OCI-LY3 (cell line): Measurements from ENCODE around the gene POLDIP2.

ENCODE experiments used
- H2AFZ ChIP-seq: fragments of 200-600, 300-600 bp; shearing (Covaris generic); 2 replicates; pipeline ENCODE4 v1.6.0; 2014; ENCODE audit warnings: antibody characterized with exemption, low read depth, low read length
- H3K27ac ChIP-seq: fragments of 200-600, 300-600 bp; sonication (generic); 2 replicates; pipeline ENCODE4 v1.5.1; 2014; ENCODE audit warnings: mild to moderate bottlenecking, low read length, moderate library complexity, mixed read lengths
- H3K27me3 ChIP-seq: fragments of 200-600, 300-600 bp; sonication (generic); 2 replicates; pipeline ENCODE4 v1.6.1; 2014; ENCODE audit warnings: low read depth, low read length, mixed read lengths
- H3K36me3 ChIP-seq: fragments of 200-600, 300-600 bp; sonication (generic); replicated peaks from 2 replicates; pipeline ENCODE3; 2014; ENCODE audit warnings: low read depth, low read length, mixed read lengths
- H3K4me1 ChIP-seq: fragments of 300-600, 200-600 bp; sonication (generic); 2 replicates; pipeline ENCODE4 v1.6.1; 2014; ENCODE audit warnings: low read length, mixed read lengths
- H3K4me2 ChIP-seq: fragments of 200-600, 300-600 bp; sonication (generic); 2 replicates; pipeline ENCODE4 v1.6.1; 2014; ENCODE audit warnings: low read length, mixed read lengths
- H3K4me3 ChIP-seq: fragments of 300-600, 200-600 bp; sonication (generic); 2 replicates; pipeline ENCODE4 v1.5.1; 2014; ENCODE audit warnings: antibody characterized with exemption, mild to moderate bottlenecking, low read length, moderate library complexity
- H3K79me2 ChIP-seq: fragments of 300-600, 200-600 bp; shearing (Covaris generic); 2 replicates; pipeline ENCODE4 v1.6.1; 2014; ENCODE audit warnings: mild to moderate bottlenecking, low read length, mixed read lengths
- H3K9ac ChIP-seq: fragments of 300-600, 200-600 bp; shearing (Covaris generic); 2 replicates; pipeline ENCODE4 v1.6.0; 2014; ENCODE audit warnings: mild to moderate bottlenecking, low read length, moderate library complexity
- H3K9me3 ChIP-seq: fragments of 200-600, 300-600 bp; shearing (Covaris generic); 2 replicates; pipeline ENCODE4 v1.6.1; 2014; ENCODE audit warnings: low read length, mixed read lengths; ENCODE audit not compliant: insufficient read depth
- H4K20me1 ChIP-seq: fragments of 200-600, 300-600 bp; sonication (generic); 2 replicates; pipeline ENCODE4 v1.6.1; 2016; ENCODE audit warnings: low read length, mixed read lengths; ENCODE audit not compliant: insufficient read depth
- EZH2phosphoT487 ChIP-seq: fragments of 200-600 bp; shearing (Covaris generic); IDR thresholded peaks from 2 replicates; pipeline ENCODE4 v1.6.1; 2018; ENCODE audit warnings: antibody characterized with exemption, mixed run types, low read depth
- TF ChIP-seq, protein P1 (sequence below): fragments of 200-600, 300-600 bp; sonication (generic); IDR thresholded peaks from 2 replicates; pipeline ENCODE4 v1.5.1; 2014; ENCODE audit warnings: antibody characterized with exemption, low read length, low read depth

Gene POLDIP2

DNA sequence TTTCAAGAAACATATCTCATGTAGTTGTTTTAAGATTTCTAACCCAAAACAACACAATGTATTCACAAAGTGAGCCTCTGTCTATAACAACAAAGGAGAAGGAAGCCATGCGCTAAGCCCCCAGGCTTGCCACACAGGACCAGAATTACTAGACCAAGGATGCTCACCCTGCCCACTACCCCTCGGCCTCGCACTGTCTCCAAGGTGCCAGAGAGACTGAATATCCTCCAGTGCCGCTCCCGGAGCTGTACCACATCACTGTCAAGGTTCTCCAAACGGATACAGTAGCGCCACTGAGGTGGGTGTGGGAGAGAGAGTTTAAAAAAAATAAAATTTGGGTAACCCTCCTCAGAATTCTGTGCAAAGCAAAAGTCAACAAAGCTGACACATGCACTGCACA is 7.1 kb downstream of the POLDIP2 start:
- Histone ChIP-seq H3K27me3 (no peaks in the 10 kb centered on the region), H3K9me3 (no peaks in the 10 kb centered on the region), H3K4me2 (no peak overlapping the region), H4K20me1 (no peaks in the 10 kb centered on the region), H3K79me2 (no peaks in the 10 kb centered on the region), H3K36me3 (peaks cover 77% of the 10 kb centered on the region), H2AFZ (no peak overlapping the region), H3K4me3 (no peak overlapping the region), H3K27ac (no peak overlapping the region), H3K4me1 (no peaks in the 10 kb centered on the region), H3K9ac (no peak overlapping the region)
- TF ChIP-seq, protein P1, sequence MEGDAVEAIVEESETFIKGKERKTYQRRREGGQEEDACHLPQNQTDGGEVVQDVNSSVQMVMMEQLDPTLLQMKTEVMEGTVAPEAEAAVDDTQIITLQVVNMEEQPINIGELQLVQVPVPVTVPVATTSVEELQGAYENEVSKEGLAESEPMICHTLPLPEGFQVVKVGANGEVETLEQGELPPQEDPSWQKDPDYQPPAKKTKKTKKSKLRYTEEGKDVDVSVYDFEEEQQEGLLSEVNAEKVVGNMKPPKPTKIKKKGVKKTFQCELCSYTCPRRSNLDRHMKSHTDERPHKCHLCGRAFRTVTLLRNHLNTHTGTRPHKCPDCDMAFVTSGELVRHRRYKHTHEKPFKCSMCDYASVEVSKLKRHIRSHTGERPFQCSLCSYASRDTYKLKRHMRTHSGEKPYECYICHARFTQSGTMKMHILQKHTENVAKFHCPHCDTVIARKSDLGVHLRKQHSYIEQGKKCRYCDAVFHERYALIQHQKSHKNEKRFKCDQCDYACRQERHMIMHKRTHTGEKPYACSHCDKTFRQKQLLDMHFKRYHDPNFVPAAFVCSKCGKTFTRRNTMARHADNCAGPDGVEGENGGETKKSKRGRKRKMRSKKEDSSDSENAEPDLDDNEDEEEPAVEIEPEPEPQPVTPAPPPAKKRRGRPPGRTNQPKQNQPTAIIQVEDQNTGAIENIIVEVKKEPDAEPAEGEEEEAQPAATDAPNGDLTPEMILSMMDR: no peak
- no peak for TF ChIP-seq EZH2phosphoT487

- Histone ChIP-seq H3K27ac (no peak overlapping the region), H3K4me1 (no peaks in the 10 kb centered on the region), H3K36me3 (peaks cover 74% of the 10 kb centered on the region), H3K4me2 (no peak overlapping the region), H4K20me1 (no peaks in the 10 kb centered on the region), H2AFZ (no peak overlapping the region), H3K4me3 (no peak overlapping the region), H3K9ac (no peak overlapping the region), H3K79me2 (no peaks in the 10 kb centered on the region), H3K27me3 (no peaks in the 10 kb centered on the region), H3K9me3 (no peaks in the 10 kb centered on the region)
- TF ChIP-seq, protein P1: no peak
- no peak for TF ChIP-seq EZH2phosphoT487
These were observed 8.3 kb downstream of the POLDIP2 start for GRCh38 chr17:28348979-28349378.

- Histone ChIP-seq H2AFZ (no peak overlapping the region), H4K20me1 (no peaks in the 10 kb centered on the region)
These were observed 10.0 kb downstream of the POLDIP2 start for GRCh38 chr17:28347261-28347891.

DNA sequence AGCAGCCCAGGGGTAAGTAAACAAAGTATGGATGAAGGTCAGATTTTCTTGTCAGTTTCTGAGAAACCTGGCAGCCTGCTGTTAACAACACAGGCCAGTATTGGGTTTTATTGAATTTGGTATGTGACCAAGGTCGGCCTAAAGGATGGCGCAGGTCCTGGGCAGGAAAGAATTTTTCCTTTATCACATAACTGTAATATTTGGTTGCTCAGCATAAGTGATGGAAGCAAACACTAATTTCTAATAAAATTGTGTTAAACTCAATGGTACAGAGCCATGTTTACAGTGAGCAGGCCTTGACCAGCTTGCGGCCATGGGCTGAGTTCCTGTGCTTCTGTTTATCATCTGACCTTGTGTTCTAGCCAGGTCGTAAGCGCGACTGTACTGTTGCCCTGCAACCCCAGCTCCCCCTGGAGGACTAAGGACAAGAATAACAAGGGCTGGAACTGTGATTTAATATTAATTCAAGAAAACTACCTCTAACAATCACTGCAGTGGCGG is 10.5 kb downstream of the POLDIP2 start:
- no peak overlapping the region for H2AFZ ChIP-seq
- H3K4me1 ChIP-seq: no peaks in the 10 kb centered on the region
- no peak overlapping the region for H3K9ac ChIP-seq
- no peak overlapping the region for H3K4me3 ChIP-seq
- no peak overlapping the region for H3K4me2 ChIP-seq
- peaks cover 67% of the 10 kb centered on the region for H3K36me3 ChIP-seq
- no peak for TF ChIP-seq EZH2phosphoT487
- TF ChIP-seq, protein P1: no peak; the same call in 1 of the 2 replicates
- H4K20me1 ChIP-seq: no peaks in the 10 kb centered on the region
- H3K27me3 ChIP-seq: no peaks in the 10 kb centered on the region
- H3K9me3 ChIP-seq: no peaks in the 10 kb centered on the region
- no peak overlapping the region for H3K27ac ChIP-seq
- no peaks in the 10 kb centered on the region for H3K79me2 ChIP-seq

More at GRCh38 chr17:28347261-28347891, 10.0 kb downstream of the POLDIP2 start:
- Histone ChIP-seq H3K4me3 (no peak overlapping the region), H3K9me3 (no peaks in the 10 kb centered on the region), H3K27me3 (no peaks in the 10 kb centered on the region), H3K79me2 (no peaks in the 10 kb centered on the region), H3K4me1 (no peaks in the 10 kb centered on the region), H3K4me2 (no peak overlapping the region), H3K9ac (no peak overlapping the region), H3K27ac (no peak overlapping the region), H3K36me3 (peaks cover 66% of the 10 kb centered on the region)
- TF ChIP-seq EZH2phosphoT487: no peak
- TF ChIP-seq, protein P1: no peak
